Esophagus mucosa (tissue), 1 donor: ENCODE measurements around the gene PPM1G. TPM values are rescaled to one million over a fixed set of nuclear protein-coding genes. Genes with fewer than 3 reads are reported as not detected.

Experiments
- total RNA-seq: library from RNA; stranded (reverse); gene quantifications from one replicate; pipeline ENCODE4 v1.2.4, GENCODE V29; 2023
- donor health status: DM: yes; HTN: yes; CAD: no.

Gene PPM1G
- total RNA-seq, 1 donor from 2014 or later = 57.3 TPM

Other genes with a start within 250 kb of the PPM1G start
- 75.0 TPM for gene ATRAID, start 197.6 kb downstream of the PPM1G start, total RNA-seq
- 15.6 TPM for gene SLC5A6, start 197.3 kb downstream of the PPM1G start, total RNA-seq
- 26.7 TPM for gene CAD, start 192.2 kb downstream of the PPM1G start, total RNA-seq
- gene SLC30A3, start 146.5 kb downstream of the PPM1G start, total RNA-seq = not detected
- not detected for gene DNAJC5G, start 134.2 kb downstream of the PPM1G start, total RNA-seq
- 0.16 TPM for gene TRIM54, start 127.2 kb downstream of the PPM1G start, total RNA-seq
- 0.56 TPM for gene UCN, start 101.1 kb downstream of the PPM1G start, total RNA-seq
- 42.7 TPM for gene MPV17, start 86.5 kb downstream of the PPM1G start, total RNA-seq
- 50.8 TPM for gene GTF3C2, start 52.8 kb downstream of the PPM1G start, total RNA-seq
- 29.2 TPM for gene EIF2B4, start 39.3 kb downstream of the PPM1G start, total RNA-seq
- gene SNX17, start 39.0 kb downstream of the PPM1G start, total RNA-seq = 62.1 TPM
- 11.4 TPM for gene ZNF513, start 28.9 kb downstream of the PPM1G start, total RNA-seq
- gene NRBP1, start 19.0 kb upstream of the PPM1G start, total RNA-seq = 86.6 TPM
- 26.0 TPM for gene KRTCAP3, start 32.8 kb upstream of the PPM1G start, total RNA-seq
- gene IFT172, start 80.2 kb upstream of the PPM1G start, total RNA-seq = 10.3 TPM
- gene FNDC4, start 85.6 kb upstream of the PPM1G start, total RNA-seq = 8.5 TPM
- 0.84 TPM for gene GCKR, start 87.2 kb upstream of the PPM1G start, total RNA-seq
- gene ZNF512, start 173.5 kb upstream of the PPM1G start, total RNA-seq = 9.2 TPM
- gene CCDC121, start 219.4 kb upstream of the PPM1G start, total RNA-seq = 1.3 TPM
- gene GPN1, start 219.5 kb upstream of the PPM1G start, total RNA-seq = 26.5 TPM